HS-27A (cell line): ENCODE measurements around the gene R3HDM1.
"Not testable (repeated sequence)": the region's sequence is repeated elsewhere in the genome, so short reads cannot be mapped to it uniquely, and the experiment has no call there.

Experiments
- DNase-seq: peaks from one replicate; pipeline ENCODE4 v3.0.0-alpha.2; 2012; ENCODE audit warnings: low read depth, missing footprints

Gene R3HDM1

GRCh38 chr2:135531231-135532197 is at the start of gene R3HDM1:
TSS of gene R3HDM1 (plus strand) at chr2:135531484. CDS start at chr2:135604846, 73,362 bp downstream.
- peak; percentile 100 for DNase-seq

- DNase-seq, result no peak
Measured at GRCh38 chr2:135485441-135485840, 45.8 kb upstream of the R3HDM1 start.

GRCh38 chr2:135490376-135490775 is 40.9 kb upstream of the R3HDM1 start:
- DNase-seq, result no peak

- DNase-seq, result no peak
Measured at GRCh38 chr2:135494503-135494902, 36.8 kb upstream of the R3HDM1 start.

- no peak for DNase-seq
Measured at GRCh38 chr2:135494917-135495316, 36.4 kb upstream of the R3HDM1 start.

- DNase-seq, result not testable (repeated sequence)
Measured at GRCh38 chr2:135498588-135498987, 32.7 kb upstream of the R3HDM1 start.

- no peak for DNase-seq
Measured at GRCh38 chr2:135504811-135505210, 26.5 kb upstream of the R3HDM1 start.

GRCh38 chr2:135510577-135510976 is 20.7 kb upstream of the R3HDM1 start:
- no peak for DNase-seq

- no peak for DNase-seq
Measured at GRCh38 chr2:135512099-135512498, 19.2 kb upstream of the R3HDM1 start.

GRCh38 chr2:135525786-135526185 is 5.5 kb upstream of the R3HDM1 start:
- DNase-seq, result no peak

- DNase-seq, result no peak
Measured at GRCh38 chr2:135528006-135528405, 3.3 kb upstream of the R3HDM1 start.

GRCh38 chr2:135530313-135531230 is 712 bp upstream of the R3HDM1 start, which contains the start of gene ZRANB3:
TSS of gene ZRANB3 (minus strand) at chr2:135531218.
- DNase-seq, result peak; percentile 99

GRCh38 chr2:135532581-135532980 is 1.3 kb downstream of the R3HDM1 start:
- peak; percentile 9 for DNase-seq

GRCh38 chr2:135533545-135533944 is 2.3 kb downstream of the R3HDM1 start:
- not testable (repeated sequence) for DNase-seq

- DNase-seq, result no peak
Measured at GRCh38 chr2:135546436-135546835, 15.2 kb downstream of the R3HDM1 start.

- no peak for DNase-seq
Measured at GRCh38 chr2:135547311-135547710, 16.0 kb downstream of the R3HDM1 start.

- no peak for DNase-seq
Measured at GRCh38 chr2:135551356-135551755, 20.1 kb downstream of the R3HDM1 start.

- DNase-seq, result no peak
Measured at GRCh38 chr2:135552887-135553286, 21.6 kb downstream of the R3HDM1 start.

GRCh38 chr2:135555311-135555710 is 24.0 kb downstream of the R3HDM1 start:
- no peak for DNase-seq

- DNase-seq, result no peak
Measured at GRCh38 chr2:135557530-135557929, 26.2 kb downstream of the R3HDM1 start.

- no peak for DNase-seq
Measured at GRCh38 chr2:135561925-135562324, 30.6 kb downstream of the R3HDM1 start.

- peak; percentile 11 for DNase-seq
Measured at GRCh38 chr2:135563793-135564192, 32.5 kb downstream of the R3HDM1 start.
